GM21576 (cell line): ENCODE measurements around the gene VTN.

Source experiments
- ATAC-seq: cut with Tn5 transposase; IDR thresholded peaks from one replicate; pipeline ENCODE4 v1.9.1; 2021; ENCODE audit warnings: mild to moderate bottlenecking, moderate library complexity; ENCODE audit not compliant: unreplicated experiment

VTN gene

DNA sequence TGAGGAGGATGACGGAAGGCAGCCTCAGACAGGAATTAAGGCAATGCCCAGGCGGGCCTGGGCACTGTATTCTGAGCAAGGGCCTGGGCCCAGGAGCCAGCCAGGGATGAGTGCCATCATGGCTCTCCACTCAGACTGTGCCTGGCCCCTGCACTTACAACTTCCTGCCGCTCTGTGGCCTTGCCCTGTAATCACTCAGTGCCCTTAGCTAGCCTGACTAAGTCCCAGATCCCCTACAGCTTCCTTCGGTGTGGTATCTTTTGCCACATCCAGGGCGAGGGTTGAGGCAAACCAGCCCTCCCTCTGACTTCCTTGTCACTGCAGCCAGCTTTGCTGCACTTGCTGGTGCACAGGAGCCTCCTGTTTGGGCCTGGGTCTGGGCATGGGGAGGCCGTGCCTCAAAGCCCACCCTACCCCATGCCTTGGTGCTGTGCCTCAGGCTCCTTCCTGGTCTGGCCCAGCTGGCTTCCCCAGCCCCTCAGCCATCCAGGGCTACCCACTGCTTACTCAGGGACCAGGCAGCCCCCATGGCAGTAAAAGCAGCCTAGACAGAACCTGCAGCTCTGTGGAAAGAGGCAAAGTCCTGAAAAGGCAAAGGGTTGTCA is 26.6 kb upstream of the VTN start:
- no peak for ATAC-seq

GRCh38 chr17:28395968-28396367 is 25.9 kb upstream of the VTN start:
- no peak for ATAC-seq

GRCh38 chr17:28395426-28395825 is 25.3 kb upstream of the VTN start:
- no peak for ATAC-seq

DNA sequence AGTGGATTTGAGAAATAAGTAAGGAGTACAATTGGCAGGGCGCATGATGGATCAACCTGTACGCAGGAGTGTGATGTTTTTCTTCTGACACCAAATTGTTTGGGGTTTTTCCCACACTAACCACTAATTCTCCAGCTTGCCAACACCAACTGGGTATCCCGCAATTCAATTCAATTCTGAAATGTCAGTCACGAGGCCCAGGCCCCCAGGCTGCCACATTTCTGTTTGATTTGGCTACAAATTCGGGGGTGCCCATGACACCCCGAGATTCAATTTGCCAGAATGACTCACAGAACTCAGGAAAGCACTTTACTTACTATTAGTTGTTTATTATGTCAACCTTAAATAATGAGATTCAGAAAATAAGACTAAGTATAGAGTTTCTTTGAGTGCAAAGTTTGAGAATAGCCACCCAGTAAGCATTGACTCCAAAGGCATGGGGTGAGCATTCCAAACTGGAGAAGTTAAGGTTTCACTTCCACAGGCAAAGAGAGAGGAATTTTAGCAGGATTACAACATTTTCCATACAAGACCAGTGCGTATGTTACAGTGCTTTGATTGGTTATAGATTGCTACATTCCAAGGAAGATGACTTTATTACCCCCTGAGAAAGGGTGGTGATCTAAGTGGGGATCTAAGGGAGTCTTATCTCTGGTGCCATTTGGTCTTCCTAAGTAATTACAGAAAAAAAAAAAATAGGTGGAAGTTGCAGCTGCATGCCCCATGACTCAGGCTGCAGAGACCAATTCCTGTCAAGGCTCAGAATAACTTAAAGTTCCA is 24.4 kb upstream of the VTN start:
- no peak for ATAC-seq

GRCh38 chr17:28392491-28392890 is 22.4 kb upstream of the VTN start:
- ATAC-seq, result no peak

GRCh38 chr17:28391401-28391800 is 21.3 kb upstream of the VTN start:
- no peak for ATAC-seq

- ATAC-seq, result no peak
Measured at GRCh38 chr17:28390984-28391383, 20.9 kb upstream of the VTN start.

DNA sequence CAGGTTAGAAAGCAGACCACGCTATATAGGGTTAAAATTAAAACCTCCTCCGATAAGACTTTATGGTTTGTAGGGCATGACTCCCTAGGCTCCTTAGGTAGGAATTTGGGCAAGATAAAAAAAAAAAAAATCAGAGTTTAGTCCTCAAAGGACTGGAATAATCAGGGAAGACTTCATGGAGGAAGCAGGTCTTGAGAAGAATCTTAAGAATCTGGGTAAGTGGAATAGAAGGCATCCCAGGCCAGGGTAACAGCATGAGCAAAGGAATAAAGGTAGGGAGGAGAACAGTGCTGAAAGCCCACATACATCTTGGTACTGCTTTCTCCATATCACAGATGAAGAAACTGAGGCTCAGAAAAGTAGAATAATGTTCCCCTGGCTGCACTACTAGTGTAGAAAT is 20.5 kb upstream of the VTN start:
- no peak for ATAC-seq

DNA sequence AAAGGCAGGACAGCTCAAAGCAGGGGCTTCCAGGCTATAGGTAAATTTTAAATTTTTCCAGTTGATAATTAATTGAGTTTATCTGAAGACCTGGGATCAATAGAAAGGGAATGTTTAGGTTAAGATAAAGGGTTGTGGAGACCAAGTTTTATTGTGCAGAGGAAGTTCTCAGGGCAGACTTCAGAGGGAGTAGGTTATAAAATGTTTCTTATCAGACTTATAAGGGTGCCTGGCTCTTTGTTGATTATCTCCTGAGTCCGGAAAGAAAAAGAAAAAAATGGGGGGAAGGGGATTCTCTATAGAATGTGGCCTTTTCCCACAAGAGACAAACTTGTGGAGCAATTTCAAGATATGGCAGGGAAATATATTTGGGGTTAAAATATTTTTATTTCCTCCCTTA is 20.0 kb upstream of the VTN start:
- ATAC-seq, result no peak

DNA sequence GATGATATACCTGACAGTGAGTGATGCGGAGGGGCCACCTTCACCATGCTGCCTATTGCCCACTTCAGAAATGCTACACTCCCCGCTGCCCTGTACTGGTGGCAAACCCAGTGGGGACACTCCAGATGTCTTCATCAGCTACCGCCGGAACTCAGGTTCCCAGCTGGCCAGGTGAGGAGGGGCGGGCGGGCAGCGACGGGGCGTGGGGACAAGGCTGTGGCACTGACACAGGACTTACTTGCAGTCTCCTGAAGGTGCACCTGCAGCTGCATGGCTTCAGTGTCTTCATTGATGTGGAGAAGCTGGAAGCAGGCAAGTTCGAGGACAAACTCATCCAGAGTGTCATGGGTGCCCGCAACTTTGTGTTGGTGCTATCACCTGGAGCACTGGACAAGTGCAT is 18.0 kb upstream of the VTN start:
- no peak for ATAC-seq

DNA sequence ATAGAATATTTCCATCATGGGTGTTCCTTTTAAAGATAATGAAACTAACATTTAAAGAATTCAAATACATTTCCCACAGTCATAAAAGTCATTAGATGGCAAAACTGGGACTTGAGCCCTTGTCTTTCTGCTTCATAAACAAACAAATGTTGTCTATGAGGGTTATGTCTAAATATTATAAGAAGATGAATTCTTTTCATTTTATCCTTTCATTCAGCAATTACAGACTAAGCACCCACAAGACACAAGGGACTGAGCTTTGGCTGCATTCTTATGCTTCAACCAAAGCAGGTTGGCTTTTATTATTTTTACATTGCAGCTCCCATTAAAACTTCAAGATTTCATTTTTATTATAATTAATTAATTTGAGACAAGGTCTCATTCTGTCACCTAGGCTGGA is 16.3 kb upstream of the VTN start:
- ATAC-seq, result no peak

GRCh38 chr17:28385406-28385805 is 15.3 kb upstream of the VTN start:
- no peak for ATAC-seq

GRCh38 chr17:28385037-28385400 is 14.9 kb upstream of the VTN start:
- ATAC-seq, result no peak

GRCh38 chr17:28384281-28385036 is 14.4 kb upstream of the VTN start:
- peak; percentile 60 for ATAC-seq

DNA sequence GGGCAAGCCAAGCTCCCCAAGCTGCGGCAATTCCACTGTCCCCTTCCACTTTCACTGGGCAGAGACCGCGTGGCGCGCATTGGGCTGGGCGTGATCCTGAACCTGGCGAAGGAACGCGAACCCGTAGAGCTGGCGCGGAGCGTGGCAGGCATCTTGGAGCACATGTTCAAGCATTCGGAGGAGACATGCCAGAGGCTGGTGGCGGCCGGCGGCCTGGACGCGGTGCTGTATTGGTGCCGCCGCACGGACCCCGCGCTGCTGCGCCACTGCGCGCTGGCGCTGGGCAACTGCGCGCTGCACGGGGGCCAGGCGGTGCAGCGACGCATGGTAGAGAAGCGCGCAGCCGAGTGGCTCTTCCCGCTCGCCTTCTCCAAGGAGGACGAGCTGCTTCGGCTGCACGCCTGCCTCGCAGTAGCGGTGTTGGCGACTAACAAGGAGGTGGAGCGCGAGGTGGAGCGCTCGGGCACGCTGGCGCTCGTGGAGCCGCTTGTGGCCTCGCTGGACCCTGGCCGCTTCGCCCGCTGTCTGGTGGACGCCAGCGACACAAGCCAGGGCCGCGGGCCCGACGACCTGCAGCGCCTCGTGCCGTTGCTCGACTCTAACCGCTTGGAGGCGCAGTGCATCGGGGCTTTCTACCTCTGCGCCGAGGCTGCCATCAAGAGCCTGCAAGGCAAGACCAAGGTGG is 11.2 kb upstream of the VTN start:
- no peak for ATAC-seq

DNA sequence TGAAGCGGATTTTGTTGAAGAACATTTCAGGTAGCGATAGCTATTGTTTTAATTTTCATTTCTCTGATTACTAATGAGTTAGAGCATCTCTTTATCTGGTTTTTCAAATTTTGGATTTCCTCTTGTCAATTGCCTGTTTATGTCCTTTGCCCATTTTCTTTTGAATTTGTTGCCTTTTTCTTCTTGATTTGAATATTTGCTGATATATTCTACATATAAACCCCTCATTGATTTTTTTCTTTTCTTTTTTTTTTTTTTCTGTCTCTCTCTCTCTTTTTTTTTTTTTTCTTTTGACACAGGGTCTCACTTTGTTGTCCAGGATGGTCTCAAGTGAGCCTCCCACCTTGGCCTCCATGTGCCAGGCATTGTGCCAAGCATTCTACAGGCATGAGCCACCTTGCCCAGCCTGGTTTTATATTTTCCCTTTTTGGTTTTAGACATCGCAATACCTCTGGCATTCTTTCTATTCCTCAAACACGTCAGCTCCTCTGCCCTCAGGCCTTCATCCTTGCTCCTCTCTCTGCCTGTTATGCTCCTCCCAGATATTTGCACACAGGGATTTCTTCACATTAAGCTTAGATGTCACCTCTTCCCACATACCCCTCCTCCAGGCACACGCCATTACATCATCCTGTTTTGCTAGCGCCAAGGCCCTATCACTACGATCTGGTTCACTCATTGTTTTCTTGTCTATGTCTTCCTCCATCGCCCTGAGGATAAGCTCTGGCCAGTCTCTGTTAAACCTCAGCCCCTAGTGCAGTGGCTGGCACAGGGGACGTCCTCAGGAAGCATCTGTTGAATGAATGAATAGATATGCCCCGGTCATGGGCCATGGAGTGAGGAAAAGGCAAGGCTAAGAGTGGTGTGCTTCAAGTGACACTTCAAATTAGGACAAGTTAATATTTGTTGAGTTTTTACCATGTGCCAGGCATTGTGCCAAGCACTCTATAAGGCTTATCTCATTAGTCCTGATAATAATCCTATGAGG is 10.0 kb upstream of the VTN start:
- no peak for ATAC-seq

GRCh38 chr17:28372945-28373274 is 2.8 kb upstream of the VTN start:
- no peak for ATAC-seq

- ATAC-seq, result no peak
Measured at GRCh38 chr17:28372203-28372944, 2.3 kb upstream of the VTN start.

DNA sequence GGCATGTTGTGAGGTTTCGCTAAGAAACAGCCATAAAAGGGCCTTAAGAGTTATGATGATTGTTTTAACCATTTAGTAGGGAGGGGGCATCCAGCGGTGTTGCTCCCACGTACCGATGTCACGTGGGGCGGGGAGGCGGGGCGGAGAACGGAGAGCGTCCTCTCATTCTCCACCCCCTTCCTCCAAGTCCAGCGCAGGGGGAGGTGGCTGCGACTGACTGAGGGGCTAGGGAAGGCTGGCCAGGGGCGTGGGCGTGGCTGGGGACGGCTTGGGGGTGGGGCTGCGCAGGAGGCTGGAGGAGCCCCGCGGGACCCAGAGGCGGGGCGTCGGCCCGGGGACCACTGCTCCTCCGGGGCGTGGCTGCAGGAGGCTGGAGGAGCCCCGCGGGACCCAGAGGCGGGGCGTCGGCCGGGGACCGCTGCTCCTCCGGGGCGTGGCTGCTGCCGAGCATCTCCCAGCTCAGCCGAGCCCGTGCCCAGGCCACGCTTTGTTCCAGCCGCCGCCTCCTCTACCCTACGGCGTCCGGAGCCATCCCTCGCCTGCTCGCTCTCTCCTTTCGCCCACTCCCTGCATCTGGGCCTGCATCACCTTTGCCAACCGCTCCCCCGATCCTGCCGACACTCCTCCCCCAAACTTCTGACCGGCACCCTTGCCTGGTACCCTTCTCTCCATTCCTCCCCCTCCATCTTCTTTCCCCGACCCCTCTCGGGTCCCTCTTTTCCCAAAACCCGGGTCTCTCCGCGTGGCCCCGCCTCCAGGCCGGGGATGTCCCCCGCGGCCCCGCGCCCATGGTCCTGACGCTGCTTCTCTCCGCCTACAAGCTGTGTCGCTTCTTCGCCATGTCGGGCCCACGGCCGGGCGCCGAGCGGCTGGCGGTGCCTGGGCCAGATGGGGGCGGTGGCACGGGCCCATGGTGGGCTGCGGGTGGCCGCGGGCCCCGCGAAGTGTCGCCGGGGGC is 1.4 kb upstream of the VTN start, which contains the start of gene SARM1:
SARM1 (plus strand) TSS at position 450 of the 958 bp plus-strand sequence; CDS start at position 789, 339 bp downstream.
- peak; percentile 55 for ATAC-seq
